ENCODE data around the gene PBRM1. TPM values are rescaled to one million over a fixed set of nuclear protein-coding genes. Genes with fewer than 3 reads are reported as not detected.

The PBRM1 gene
- total RNA-seq, 2 experiments from 2014 or later = 52.3 to 59.2 TPM

- H3K27ac Mint-ChIP-seq = no peak overlapping the region
Measured at GRCh38 chr3:52715714-52716305, 30.1 kb upstream of the PBRM1 start.

GRCh38 chr3:52714335-52715302 is 28.9 kb upstream of the PBRM1 start:
- H3K4me1 Mint-ChIP-seq (ENCODE audit: low read depth) = no peaks in the 10 kb centered on the region
- H3K36me3 Mint-ChIP-seq = peaks cover 9% of the 10 kb centered on the region
- no peak overlapping the region for H3K4me3 Mint-ChIP-seq
- ChIA-PET POLR2A (no interaction called here), CTCF (no interaction called here)
- H3K27ac Mint-ChIP-seq = no peak overlapping the region
- peaks cover under 1% of the 10 kb centered on the region for H3K9me3 Mint-ChIP-seq
- no peak for DNase-seq
- H3K27me3 Mint-ChIP-seq = no peaks in the 10 kb centered on the region
- intact Hi-C loops (cut with micrococcal nuclease) = no loop called here

More at GRCh38 chr3:52715714-52716305, 30.1 kb upstream of the PBRM1 start:
- Mint-ChIP-seq H3K27me3 (no peaks in the 10 kb centered on the region), H3K4me3 (no peak overlapping the region), H3K36me3 (peaks cover 16% of the 10 kb centered on the region), H3K4me1 (ENCODE audit: low read depth) (peaks cover 8% of the 10 kb centered on the region), H3K9me3 (peaks cover 5% of the 10 kb centered on the region)
- intact Hi-C loops (cut with micrococcal nuclease) = no loop called here
- no peak for DNase-seq
- CTCF ChIA-PET = no interaction called here
- POLR2A ChIA-PET = interaction anchor here (0.9 kb wide), 1 partner anchor 9 kb away, joined by 3 read pairs; the partner anchor contains the start of gene SPCS1

DNA sequence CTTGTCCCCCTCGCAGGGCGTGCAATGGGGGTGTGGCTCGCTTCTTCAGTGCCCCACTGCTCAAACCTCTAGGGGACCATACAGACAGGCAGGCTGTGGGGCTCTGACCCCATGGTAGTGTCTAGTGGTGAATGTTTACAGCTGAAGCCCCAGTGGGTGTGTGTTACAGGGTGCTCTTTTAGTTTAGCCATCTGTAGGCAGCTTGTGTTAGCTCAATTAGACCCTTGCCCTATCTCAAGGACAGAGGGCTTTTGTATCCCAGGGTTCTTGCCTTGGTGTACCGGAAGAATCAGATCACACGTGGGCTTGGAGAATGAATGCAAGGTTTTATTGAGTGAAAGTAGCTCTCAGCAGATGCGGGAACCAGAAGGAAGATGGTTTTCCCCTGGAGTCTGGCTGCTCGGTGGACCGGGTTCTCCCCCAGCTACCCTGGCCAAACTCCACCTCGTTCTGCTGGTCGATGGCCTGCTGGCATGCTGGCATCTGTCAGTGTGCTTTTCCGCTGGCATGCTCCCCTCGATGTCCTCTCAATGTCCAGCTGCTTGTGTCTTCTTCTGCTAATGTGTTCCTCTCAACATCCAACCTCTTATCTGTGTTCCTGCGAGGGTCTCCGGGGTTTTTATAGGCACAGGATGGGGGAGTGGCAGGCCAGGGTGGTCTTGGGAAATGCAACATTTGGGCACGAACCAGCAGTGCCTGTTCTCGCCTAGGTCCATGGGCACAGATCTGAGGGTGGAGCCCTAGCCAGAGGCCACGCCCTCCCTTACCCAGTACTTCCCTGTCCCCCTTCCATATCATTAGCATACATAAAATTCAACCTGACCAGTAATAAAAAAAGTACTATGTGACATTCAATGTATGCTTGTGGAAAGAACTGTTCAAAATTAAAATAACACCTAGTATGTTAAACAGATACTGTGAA is 26.8 kb upstream of the PBRM1 start:
- Mint-ChIP-seq H3K9me3 (no peaks in the 10 kb centered on the region), H3K27me3 (no peaks in the 10 kb centered on the region), H3K36me3 (peaks cover 7% of the 10 kb centered on the region), H3K27ac (no peak overlapping the region), H3K4me3 (no peak overlapping the region), H3K4me1 (ENCODE audit: low read depth) (peaks cover 7% of the 10 kb centered on the region)
- POLR2A ChIA-PET = no interaction called here
- DNase-seq = no peak
- intact Hi-C loops (cut with micrococcal nuclease) = no loop called here
- CTCF ChIA-PET = no interaction called here

- no peak overlapping the region for H3K27ac Mint-ChIP-seq
- H3K27me3 Mint-ChIP-seq = no peaks in the 10 kb centered on the region
- ChIA-PET POLR2A (no interaction called here), CTCF (no interaction called here)
- no peak for DNase-seq
- intact Hi-C loops (cut with micrococcal nuclease) = no loop called here
- H3K4me3 Mint-ChIP-seq = no peak overlapping the region
- no peaks in the 10 kb centered on the region for H3K9me3 Mint-ChIP-seq
- peaks cover 11% of the 10 kb centered on the region for H3K4me1 Mint-ChIP-seq (ENCODE audit: low read depth)
- H3K36me3 Mint-ChIP-seq = peaks cover 7% of the 10 kb centered on the region
Measured at GRCh38 chr3:52710512-52710911, 24.8 kb upstream of the PBRM1 start.

GRCh38 chr3:52707585-52707984 is 21.9 kb upstream of the PBRM1 start:
- POLR2A ChIA-PET = no interaction called here
- H3K27me3 Mint-ChIP-seq = no peaks in the 10 kb centered on the region
- H3K27ac Mint-ChIP-seq = peak overlapping the region; percentile 67
- no peak for DNase-seq
- no peaks in the 10 kb centered on the region for H3K9me3 Mint-ChIP-seq
- peaks cover 12% of the 10 kb centered on the region for H3K36me3 Mint-ChIP-seq
- peaks cover 25% of the 10 kb centered on the region for H3K4me1 Mint-ChIP-seq (ENCODE audit: low read depth)
- intact Hi-C loops (cut with micrococcal nuclease) = loop anchor here (5.0 kb wide), 2 partner anchors 65 to 250 kb away; partner anchors contain the start of genes NEK4 and NISCH
- peak overlapping the region; percentile 96 for H3K4me3 Mint-ChIP-seq
- CTCF ChIA-PET = interaction anchor here (0.7 to 0.9 kb wide), 2 partner anchors 16 to 101 kb away, joined by 3 read pairs; no protein-coding TSS in a partner anchor

DNA sequence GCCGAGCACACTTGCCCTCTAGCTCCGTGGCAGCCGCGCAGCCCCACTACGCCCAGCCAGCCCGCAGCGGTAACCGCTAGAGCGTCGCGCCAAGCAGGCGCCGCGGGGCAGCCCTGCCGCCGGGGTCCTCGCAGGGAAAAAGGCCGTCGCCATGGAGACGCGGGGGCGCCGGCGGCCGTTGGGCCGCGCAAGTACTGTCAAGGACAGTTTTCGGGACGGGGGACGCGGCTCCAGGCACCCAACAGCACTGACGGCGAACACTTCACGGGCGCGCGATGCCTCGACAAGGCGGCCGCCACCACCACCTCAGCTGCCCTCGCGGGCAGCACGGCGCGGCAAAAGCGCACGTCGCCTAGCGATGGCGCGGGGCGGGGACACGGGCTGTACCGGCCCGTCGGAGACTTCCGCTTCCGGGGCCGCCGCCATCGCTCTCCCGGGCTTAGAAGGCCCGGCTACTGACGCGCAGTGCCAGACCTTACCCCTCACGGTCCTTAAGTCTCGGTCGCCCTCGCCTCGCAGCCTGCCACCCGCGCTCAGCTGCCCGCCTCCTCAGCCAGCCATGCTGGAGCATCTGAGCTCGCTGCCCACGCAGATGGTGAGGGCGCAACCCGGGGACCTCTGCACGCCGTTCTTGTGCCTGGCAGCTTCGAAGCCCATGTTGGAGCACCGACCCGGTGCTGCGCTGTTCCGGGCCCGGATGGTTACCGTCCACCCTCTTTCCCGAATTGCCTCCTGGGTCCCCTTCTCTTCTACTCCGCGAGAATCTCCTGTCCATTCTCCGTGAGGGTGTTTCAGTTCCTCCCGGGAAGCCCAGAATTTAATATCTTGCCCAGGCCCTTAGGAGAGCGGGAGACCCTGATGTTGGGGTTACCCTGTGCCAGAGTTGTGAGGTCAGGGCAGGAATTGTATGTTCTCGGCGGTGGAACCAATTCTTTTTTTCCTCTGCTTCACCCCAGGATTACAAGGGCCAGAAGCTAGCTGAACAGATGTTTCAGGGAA is 20.3 kb upstream of the PBRM1 start, which contains the start of the genes GLT8D1 and SPCS1:
GLT8D1 (minus strand) TSS at position 104 of the 999 bp plus-strand sequence. CDS start 5,331 bp downstream, outside the sequence.
SPCS1 (plus strand) TSS at position 419 of the 999 bp plus-strand sequence; CDS start at position 560, 141 bp downstream.
- H3K27ac Mint-ChIP-seq = peak within 1 kb of the TSS; percentile 89
- peaks cover 25% of the 10 kb centered on the region for H3K4me1 Mint-ChIP-seq (ENCODE audit: low read depth)
- DNase-seq = peak; percentile 88
- CTCF ChIA-PET = interaction anchor here (0.6 to 0.9 kb wide), 2 partner anchors 170 to 453 kb away, joined by 3 to 5 read pairs; partner anchors contain the start of gene UQCC5
- POLR2A ChIA-PET = interaction anchor here (0.6 to 2.5 kb wide), 13 partner anchors 10 to 184 kb away, joined by 3 to 14 read pairs (median 5); partner anchors contain the start of genes GNL3, PBRM1 and UQCC5
- peaks cover 12% of the 10 kb centered on the region for H3K36me3 Mint-ChIP-seq
- intact Hi-C loops (cut with micrococcal nuclease) = loop anchor here (1.0 to 5.0 kb wide), 4 partner anchors 9 to 249 kb away; partner anchors contain the start of genes NEK4, NISCH and PBRM1
- peak within 1 kb of the TSS; percentile 96 for H3K4me3 Mint-ChIP-seq
- no peaks in the 10 kb centered on the region for H3K9me3 Mint-ChIP-seq
- no peaks in the 10 kb centered on the region for H3K27me3 Mint-ChIP-seq

GRCh38 chr3:52705438-52705687 is 19.6 kb upstream of the PBRM1 start:
- Mint-ChIP-seq H3K9me3 (no peaks in the 10 kb centered on the region), H3K4me3 (peak overlapping the region; percentile 96), H3K27me3 (no peaks in the 10 kb centered on the region), H3K27ac (peak overlapping the region; percentile 89), H3K36me3 (peaks cover 12% of the 10 kb centered on the region), H3K4me1 (ENCODE audit: low read depth) (peaks cover 25% of the 10 kb centered on the region)
- ChIA-PET CTCF (no interaction called here), POLR2A (interaction anchor here (0.6 to 2.5 kb wide), 10 partner anchors 9 to 184 kb away, joined by 3 to 14 read pairs (median 6); partner anchors contain the start of genes GNL3, PBRM1 and UQCC5)
- DNase-seq = no peak
- intact Hi-C loops (cut with micrococcal nuclease) = loop anchor here (5.0 kb wide), 2 partner anchors 67 to 248 kb away; partner anchors contain the start of genes NEK4 and NISCH

- Mint-ChIP-seq H3K4me1 (ENCODE audit: low read depth) (peaks cover 25% of the 10 kb centered on the region), H3K9me3 (no peaks in the 10 kb centered on the region), H3K36me3 (peaks cover 12% of the 10 kb centered on the region), H3K27me3 (no peaks in the 10 kb centered on the region), H3K4me3 (peak overlapping the region; percentile 96), H3K27ac (peak overlapping the region; percentile 89)
- intact Hi-C loops (cut with micrococcal nuclease) = loop anchor here (5.0 kb wide), 2 partner anchors 67 to 248 kb away; partner anchors contain the start of genes NEK4 and NISCH
- POLR2A ChIA-PET = interaction anchor here (0.6 to 2.5 kb wide), 9 partner anchors 9 to 185 kb away, joined by 3 to 14 read pairs (median 7); partner anchors contain the start of genes GNL3, PBRM1 and UQCC5
- CTCF ChIA-PET = no interaction called here
- DNase-seq = peak; percentile 28
Measured at GRCh38 chr3:52704611-52705437, 19.1 kb upstream of the PBRM1 start.

- no peak for DNase-seq
- Mint-ChIP-seq H3K27me3 (no peaks in the 10 kb centered on the region), H3K4me3 (no peak overlapping the region), H3K27ac (no peak overlapping the region), H3K9me3 (no peaks in the 10 kb centered on the region), H3K36me3 (peaks cover 10% of the 10 kb centered on the region), H3K4me1 (ENCODE audit: low read depth) (peaks cover 25% of the 10 kb centered on the region)
- CTCF ChIA-PET = no interaction called here
- intact Hi-C loops (cut with micrococcal nuclease) = no loop called here
- POLR2A ChIA-PET = no interaction called here
Measured at GRCh38 chr3:52703341-52703740, 17.6 kb upstream of the PBRM1 start.

- POLR2A ChIA-PET = interaction anchor here (1.5 to 4.1 kb wide), 2 partner anchors 8 to 10 kb away, joined by 4 to 14 read pairs; partner anchors contain the start of genes GLT8D1 and SPCS1
- CTCF ChIA-PET = no interaction called here
- no peaks in the 10 kb centered on the region for H3K9me3 Mint-ChIP-seq
- peaks cover 44% of the 10 kb centered on the region for H3K4me1 Mint-ChIP-seq (ENCODE audit: low read depth)
- peak overlapping the region; percentile 74 for H3K27ac Mint-ChIP-seq
- no peak for DNase-seq
- no peak overlapping the region for H3K4me3 Mint-ChIP-seq
- intact Hi-C loops (cut with micrococcal nuclease) = loop anchor here (1.0 kb wide), 1 partner anchor 9 kb away; the partner anchor contains the start of gene SPCS1
- H3K36me3 Mint-ChIP-seq = peaks cover 44% of the 10 kb centered on the region
- no peaks in the 10 kb centered on the region for H3K27me3 Mint-ChIP-seq
Measured at GRCh38 chr3:52697632-52697965, 11.9 kb upstream of the PBRM1 start.
